Stimulated activated CD4-positive, alpha-beta T cell treated with anti-CD3 and anti-CD28 coated beads, Interleukin-4, amount 100 ng/mL, for 1 hour (primary cell): Measurements from ENCODE around the gene CHST3.
"Not testable (repeated sequence)": the region's sequence is repeated elsewhere in the genome, so short reads cannot be mapped to it uniquely, and the experiment has no call there.

Experiments used
- DNase-seq: peaks from one replicate; pipeline ENCODE4 v3.0.0-alpha.2; 2020

The CHST3 gene

GRCh38 chr10:71973777-71974488 lies 9.7 kb downstream of the CHST3 start:
- no peak for DNase-seq

DNA sequence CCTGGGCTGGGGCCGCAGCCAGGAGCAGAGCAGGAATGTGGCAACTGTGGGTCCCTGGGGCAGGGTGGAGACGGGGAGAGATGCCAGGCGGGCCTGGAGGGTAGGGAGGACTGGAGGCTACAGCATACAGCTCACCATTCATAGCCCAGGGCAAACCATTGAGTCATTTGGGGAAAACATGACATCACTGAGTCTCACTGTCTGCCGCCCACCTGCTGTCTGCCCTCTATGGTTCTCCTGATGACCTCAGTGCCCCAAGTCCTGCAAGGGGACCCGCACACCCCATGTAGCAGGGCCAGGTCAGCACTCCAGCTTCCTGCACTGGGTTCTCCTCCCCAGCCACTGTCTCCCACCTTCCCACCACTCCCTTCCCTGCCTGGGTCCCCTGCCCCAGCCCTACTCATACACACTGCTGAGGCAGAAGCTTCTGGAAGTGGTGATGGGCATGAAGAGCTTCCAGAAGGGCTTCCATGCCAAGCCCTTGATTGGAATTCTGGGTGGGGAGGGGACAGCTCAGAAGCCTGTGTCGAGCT lies 10.4 kb downstream of the CHST3 start:
- peak; percentile 36 for DNase-seq

GRCh38 chr10:71975087-71975870 lies 11.1 kb downstream of the CHST3 start:
- no peak for DNase-seq

DNA sequence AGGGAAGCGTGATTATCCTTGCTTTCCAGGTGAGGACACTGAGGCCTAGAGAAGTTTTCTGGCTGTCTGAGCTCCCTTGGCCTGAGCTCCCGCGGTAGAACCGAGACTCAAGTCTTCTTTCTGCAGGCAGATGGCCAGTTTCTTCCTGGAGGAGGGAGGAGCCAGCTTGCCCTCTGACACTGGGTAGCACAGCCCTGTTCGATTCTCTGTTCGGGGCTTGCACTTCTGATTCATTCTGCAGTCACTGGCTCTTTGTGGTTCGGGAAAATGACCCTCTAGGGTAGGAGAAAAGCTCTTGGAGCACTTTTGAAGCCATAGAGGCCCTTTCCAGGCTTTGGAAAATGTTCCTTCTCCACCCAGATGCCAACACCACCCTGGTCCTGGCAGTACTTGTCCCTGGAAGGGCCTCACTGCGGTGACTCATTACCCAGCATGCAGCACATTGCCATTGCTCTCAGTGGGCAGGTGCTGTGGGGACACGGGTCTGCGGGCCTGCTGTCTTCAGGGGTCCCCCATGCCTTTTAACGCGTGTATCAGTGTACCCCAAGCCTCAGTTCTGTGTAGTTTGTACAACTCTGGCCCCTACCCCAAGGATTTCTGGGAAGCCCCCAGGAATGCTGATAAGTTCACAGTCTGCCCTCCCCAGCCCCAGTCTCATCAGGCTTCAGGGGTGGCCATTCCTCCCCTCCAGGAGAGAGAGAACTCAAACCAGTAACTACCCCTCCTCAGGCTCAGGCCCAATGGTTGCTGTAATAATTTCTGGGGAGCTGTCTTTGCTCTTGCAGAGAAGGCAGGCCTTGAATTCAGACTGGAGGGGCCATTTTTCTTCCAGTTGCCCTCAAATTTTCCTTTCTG lies 11.9 kb downstream of the CHST3 start:
- no peak for DNase-seq

DNA sequence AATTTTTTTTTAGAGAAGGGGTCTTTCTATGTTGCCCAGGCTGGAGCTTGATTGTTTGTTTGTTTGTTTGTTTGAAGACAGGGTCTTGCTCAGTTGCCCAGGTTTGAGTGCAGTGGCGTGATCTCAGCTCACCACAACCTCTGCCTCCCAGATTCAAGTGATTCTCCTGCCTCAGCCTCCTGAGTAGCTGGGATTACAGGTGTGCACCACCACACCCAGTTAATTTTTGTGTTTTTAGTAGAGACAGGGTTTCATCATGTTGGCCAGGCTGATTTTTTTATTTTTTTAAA lies 13.4 kb downstream of the CHST3 start:
- DNase-seq = not testable (repeated sequence)

DNA sequence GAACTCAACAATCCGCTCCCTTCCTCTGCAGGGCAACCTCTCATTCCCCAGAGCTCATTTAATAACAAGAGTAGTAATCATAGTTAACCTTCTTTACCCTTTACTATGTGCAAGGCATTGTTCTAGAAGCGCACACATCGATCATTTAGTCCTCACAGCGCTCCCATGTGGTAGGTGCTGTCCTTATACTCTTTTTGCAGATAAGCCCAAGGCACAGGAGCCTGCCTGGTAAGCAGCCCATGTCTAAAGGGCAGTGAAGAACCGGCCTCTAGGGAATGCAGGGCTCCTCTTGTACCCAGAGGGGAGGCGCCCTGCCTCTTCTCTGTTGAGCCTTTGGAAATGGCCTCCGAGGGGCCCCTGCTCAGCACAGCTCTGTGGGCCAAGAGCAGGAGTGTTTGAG lies 14.3 kb downstream of the CHST3 start:
- no peak for DNase-seq

DNA sequence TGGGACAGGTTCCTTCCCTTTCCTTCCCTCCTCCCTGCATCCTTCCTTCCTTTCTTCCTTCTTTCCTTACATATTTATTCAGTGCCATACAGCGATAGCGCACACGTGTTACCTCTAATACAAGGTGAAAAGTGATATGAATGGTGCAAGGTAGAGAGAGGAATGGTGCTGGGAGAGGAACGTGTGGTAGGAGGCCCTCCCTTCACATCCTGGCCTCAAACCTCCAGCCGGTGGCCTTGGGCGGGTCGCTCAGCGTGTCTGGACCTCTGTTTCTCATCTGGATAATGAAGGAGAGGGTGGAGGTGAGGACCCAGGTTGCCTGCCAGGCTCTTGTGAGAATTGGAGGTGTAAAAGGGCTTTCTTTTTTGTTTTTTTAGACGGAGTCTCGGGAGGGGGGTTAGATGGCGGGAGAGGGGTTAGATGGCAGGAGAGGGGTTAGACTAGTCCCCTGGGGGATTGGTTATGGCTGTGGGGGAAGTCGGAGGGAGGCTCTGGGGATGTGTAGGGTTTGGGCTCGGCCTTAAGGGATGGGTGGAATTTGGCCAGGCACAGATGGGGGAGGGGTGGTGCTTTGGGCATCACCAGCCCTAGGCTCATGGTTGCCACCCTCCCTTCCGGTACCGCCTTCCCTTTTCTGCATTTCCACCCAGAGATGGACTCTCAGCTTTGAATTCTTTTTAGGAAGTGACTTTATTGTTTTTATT lies 14.9 kb downstream of the CHST3 start:
- no peak for DNase-seq

DNA sequence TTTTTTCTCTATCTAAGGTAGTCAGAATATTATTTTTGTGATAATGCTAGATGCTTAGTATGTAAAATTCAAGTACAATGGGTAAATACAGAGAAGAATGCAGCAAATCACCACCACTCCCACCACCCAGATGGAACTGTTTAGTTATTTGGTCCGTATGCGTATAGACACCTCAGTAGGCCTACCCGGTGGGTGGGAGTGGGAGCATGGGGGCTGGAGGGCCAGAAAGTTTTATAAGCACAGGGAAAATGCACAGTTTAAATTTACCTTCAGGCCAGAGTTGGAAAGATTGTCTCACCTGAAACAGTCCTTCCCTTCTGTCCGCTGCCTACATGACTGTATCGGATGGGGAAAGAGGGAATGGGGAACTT lies 15.5 kb downstream of the CHST3 start:
- no peak for DNase-seq

DNA sequence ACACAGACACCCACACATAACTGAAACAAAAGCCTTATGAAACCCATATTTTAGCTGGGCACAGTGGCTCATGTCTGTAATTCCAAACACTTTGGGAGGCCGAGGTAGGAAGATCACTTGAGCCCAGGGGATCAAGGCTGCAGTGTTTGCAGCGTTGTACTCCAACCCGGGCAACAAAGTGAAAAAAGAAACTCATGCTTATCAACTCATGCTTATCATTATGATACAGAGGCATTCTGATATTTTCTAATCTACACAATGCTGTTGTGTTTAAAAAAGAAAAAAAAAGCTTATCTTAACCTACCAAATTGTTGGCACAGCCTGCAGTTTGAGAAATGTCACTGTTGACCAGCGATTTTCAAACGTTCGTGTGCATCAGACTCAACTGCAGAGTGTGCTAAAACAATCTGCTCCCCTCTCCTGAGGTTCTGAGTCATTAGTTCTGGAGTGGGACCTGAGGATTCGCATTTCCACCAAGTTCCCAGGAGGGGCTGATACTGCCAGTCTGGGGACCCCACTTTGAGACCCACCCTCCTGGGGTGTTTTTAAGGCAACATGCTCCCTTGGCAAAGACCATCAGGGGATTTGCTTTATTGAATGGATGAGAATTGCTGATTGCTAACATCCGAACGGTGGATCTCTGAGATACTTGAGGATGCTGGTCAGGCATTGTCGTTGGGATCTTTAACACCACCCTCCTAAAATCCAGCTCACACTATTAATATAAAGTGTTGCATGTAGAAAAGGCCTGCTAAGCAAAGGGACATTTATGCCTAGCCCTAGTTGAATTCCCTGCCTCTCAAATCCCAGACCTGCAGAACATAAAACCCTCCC lies 16.2 kb downstream of the CHST3 start:
- DNase-seq = no peak

DNA sequence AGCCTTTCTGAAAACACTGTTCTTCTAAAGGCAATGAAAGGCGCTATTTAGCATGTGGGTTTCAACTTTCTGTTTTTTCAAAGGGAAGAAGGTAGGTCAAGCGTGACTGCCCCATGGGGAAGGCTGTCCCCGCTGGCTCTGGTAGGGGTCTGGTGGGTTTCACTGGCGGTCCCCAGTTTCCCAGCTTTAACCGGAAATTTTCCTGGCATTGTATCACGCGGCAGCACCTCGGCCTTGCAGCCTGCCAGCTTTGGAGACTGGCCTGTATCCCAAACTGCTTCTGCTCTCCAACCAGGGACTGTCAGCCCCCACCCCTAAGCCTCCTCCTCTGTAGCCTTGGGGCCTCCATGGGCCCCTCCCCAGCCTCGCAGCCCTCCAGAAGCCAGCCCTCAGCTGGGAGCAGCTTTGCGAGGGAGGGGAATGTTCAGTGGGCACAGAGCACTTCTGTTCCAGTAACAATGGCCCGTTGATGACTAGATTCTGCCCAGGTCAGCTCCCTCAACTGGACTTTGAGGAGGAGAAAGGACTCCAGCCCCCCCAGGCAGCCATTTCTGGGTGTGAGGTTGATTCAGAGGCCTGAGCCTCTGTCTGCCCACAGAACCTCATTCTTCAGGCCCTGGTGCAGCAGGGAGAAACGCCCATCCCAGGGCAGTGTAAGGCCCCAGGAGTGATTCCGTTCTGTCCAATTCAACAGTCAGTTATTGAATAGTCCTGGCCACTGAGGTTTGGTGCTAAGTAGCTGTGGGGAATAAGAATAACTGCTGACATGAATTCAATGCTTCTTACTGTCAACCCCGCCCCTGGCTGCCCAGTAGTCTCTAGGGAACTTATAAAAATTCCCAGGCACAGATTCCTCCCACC lies 17.1 kb downstream of the CHST3 start:
- no peak for DNase-seq

DNA sequence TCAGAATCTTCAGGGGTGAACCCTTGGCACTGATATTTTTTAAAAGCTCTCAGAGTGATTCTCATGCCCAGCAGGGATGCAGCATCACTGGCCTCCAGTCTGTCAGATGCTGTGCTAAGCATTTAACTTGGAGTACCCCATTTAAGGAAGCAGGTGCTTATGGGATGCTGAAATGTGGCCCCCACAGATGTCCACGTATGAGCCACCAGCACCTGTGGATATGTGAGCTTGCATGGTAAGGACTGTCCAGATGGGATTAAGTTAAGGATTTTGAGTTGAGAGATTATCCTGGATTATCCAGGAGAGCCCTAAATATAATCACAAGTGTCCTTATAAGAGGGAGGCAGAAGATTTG lies 17.7 kb downstream of the CHST3 start:
- no peak for DNase-seq

DNA sequence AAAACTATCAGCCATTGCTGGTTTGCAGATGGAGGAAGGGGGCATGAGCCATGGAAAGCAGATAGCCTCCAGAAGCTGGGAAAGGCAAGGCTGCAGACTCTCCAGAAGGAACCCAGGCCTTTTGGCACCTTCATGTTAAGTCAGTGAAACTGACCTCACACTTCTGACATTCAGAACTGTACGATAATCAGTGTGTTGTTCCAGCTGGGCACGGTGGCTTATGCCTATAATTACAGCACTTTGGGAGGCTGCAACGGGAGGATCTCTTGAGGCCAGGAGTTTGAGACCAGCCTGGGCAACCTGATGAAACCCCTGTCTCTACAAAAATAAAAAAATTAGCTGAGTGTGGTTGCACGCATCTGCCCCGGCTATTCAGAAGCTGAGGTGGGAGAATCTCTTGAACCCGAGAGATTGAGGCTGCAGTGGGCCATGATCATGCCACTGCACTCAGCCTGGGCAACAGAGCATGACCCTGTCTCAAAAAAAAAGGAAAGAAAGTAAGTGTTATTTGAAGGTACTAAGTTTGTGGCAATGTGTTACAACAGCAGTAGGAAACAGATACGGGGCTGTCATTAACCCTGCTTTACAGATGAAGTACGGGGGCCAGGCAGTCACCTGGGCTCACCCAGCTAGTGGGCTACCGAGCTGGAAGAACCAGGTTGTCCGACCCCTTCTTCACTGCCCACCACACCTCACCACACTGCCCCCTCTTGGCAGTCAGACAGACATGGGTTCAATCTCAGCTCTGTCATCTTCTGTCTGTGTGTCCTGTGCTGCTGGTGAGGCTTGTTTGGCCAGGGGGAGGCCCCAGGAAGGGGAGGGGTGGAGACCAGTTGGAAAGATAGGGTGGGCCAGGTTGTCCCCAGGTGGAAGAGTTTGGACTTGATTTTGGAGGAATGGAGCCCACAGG lies 18.3 kb downstream of the CHST3 start:
- DNase-seq = no peak

DNA sequence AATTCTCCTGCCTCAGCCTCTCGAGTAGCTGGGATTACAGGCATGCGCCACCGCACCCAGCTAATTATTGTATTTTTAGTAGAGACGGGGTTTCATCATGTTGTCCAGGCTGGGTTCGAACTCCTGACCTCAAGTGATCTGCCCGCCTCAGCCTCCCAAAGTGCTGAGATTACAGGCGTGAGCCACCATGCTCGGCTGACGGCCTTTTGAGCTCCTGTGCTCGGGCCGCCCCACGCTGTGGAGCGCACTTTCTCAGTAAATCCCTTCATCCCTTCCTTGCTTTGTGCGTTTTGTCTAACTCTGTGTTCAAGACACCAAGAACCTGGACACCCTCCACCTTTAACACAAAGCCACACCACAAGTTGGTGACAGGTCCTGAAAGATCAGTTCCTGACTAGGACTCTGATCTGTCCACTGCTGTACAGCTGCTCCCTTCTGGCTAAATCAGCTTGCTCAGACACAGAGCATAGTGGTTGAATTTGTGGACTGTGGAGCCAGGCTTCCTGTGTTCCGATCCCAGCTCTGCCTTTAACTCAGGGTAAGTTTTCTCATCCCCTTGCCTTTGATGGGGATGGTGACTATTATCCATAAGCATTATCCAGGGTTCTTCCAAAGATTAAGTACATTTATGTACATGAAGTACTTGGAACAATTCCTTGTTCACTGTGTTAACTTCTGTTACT lies 20.1 kb downstream of the CHST3 start:
- no peak for DNase-seq

DNA sequence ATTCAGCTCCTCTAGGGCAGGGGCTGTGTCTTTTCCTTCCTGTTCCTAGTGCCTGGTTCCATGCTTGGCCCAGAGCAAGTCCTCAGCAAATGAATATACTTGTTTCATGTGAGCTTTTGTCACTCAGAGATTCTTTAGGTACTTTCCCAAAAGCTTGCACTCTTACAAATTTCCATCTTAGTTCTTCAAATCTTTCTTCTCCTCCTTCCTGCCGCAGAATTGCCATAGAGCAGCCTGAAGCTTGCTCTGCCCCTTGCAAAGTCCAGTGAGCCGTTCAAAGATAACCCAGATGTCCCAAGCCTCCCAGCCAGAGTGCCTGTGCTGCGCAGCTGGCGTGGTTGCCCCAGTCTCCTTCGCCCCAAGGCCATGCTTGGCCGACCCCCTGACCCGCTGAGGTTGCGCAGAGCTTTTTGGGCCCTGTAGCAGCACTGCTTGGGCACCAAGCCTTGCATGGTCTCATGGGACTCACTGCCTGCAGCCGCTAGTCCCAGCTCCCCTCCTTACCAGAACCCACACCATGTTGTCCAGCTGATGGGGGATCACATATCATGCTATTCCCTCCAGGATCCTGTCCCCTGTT lies 20.7 kb downstream of the CHST3 start:
- no peak for DNase-seq

DNA sequence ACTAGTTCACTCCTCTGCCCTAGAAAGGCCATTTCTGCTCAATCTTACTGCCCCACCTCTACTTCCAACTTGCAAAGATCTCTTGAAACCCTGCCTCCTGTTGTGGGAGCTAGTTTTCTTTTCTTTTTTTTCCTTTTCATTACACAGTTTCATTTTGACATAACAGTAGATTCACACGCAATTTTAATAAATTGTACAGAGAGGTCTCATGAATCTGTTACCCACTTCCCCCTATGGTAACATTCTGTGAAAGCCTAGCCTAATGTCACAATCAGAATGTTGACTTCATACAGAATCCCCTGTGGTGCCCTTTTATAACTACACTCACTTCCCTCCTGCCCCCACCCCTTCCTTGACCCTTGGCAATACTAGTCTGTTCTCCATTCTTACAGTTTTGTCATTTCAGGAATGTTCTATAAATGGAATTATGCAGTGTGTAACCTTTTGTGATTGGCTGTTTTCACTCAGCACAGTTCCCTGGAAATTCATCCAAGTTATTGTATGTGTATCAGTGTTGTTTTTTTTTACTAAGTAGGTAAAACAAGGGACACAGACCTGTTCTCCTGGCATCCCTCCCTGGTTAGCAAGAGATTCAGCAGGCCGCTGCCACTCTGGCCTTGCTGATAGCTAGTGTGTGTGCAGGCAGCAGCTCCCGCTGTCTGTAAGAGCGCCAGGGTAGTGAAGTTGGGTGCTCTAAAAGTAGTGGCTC lies 21.5 kb downstream of the CHST3 start:
- no peak for DNase-seq

DNA sequence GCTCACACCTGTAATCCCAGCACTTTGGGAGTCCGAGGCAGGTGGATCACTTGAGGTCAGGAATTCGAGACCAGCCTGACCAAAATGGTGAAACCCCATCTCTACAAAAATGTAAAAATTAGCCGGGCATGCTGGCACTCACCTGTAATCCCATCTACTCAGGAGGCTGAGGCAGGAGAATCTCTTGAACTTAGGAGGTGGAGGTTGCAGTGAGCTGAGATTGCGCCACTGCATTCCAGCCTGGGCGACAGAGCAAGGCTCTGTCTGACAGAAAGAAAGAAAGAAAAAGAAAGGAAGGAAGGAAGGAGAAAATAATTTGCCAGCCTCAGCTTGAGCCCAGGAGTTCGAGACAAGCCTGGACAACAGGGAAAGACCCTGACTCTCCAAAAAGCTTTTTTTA lies 24.7 kb downstream of the CHST3 start:
- DNase-seq = not testable (repeated sequence)

DNA sequence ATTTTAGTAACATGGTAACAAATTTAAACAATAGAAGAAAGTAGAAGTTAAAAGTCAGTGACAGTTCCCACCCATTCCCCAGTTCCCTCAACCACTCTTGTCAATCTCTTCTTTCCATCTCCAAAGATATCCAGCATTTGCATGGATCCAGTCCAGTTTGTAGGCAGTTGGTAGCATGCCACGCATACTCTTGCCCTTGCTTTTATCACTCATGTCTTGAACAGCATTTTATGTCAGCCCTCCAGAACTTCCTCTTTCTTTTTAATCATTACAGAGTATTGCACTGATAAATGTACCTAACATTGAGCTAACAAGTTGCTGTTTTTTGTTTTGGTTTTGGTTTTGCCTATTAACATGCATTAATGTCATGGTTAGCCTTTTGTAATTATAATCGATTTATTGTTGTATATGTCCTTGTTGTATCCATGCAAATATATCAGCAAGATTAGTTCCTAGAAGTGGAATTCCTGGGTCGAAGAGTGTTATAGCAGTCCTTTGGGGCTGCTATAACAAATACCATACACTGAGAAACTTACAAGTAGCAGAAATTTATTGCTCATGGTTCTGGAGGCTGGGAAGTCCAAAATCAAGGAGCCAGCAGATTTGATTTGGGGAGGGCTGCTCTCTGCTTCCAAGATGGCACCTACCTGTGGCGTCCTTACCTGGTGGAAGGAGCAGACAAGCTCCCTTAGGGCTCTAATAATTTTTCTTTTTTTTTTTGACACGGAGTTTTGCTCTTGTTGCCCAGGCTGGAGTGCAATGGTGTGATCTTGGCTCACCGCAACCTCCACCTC lies 25.7 kb downstream of the CHST3 start:
- DNase-seq = no peak
